Left ventricle myocardium inferior (tissue), 1 donor: ENCODE results near the gene TLR9. TPM values are rescaled to one million over a fixed set of nuclear protein-coding genes. Genes with fewer than 3 reads are reported as not detected.
A peak's percentile ranks its signal among the peaks of the same experiment; 100 is the strongest.

Experiments used
- DNase-seq: peaks from one replicate; pipeline ENCODE4 v3.0.0-alpha.2; 2020
- H3K27ac ChIP-seq: fragments of 200-600 bp; replicated peaks from 2 replicates; pipeline ENCODE4 v1.8.0; 2021
- H3K27me3 ChIP-seq: fragments of 200-600 bp; 2 replicates; pipeline ENCODE4 v1.8.0; 2021; ENCODE audit warnings: low read depth
- H3K36me3 ChIP-seq: fragments of 200-600 bp; 2 replicates; pipeline ENCODE4 v1.8.0; 2021
- H3K4me1 ChIP-seq: fragments of 200-600 bp; 2 replicates; pipeline ENCODE4 v1.8.0; 2021
- H3K4me3 ChIP-seq: fragments of 200-600 bp; 2 replicates; pipeline ENCODE4 v1.8.0; 2021; ENCODE audit warnings: mild to moderate bottlenecking, moderate library complexity
- H3K9me3 ChIP-seq: fragments of 200-600 bp; replicated peaks from 2 replicates; pipeline ENCODE4 v1.8.0; 2021
- intact Hi-C: fragments of 100-400 bp; cut with micrococcal nuclease; formaldehyde crosslinking; loops from one replicate; pipeline ENCODE4 v1.11.0; 2022
- total RNA-seq: library from RNA; stranded (reverse); fragmentation: NEBNext Ultra II Directional; extraction: Animal tissue kit (Norgen Biotek cat#: 25700); gene quantifications from one replicate; pipeline ENCODE4 v1.2.1, GENCODE V29; 2021
- TF ChIP-seq, protein P1 (sequence below): fragments of 200-600 bp; IDR thresholded peaks from 2 replicates; pipeline ENCODE4 v1.8.0; 2021; ENCODE audit warnings: antibody characterized with exemption, mild to moderate bottlenecking, borderline replicate concordance
- donor health status: DM: no; HTN: yes; CAD: no; lungs with severe emphysema.

TLR9 gene
- total RNA-seq, 1 donor from 2014 or later = 0.66 TPM

DNA sequence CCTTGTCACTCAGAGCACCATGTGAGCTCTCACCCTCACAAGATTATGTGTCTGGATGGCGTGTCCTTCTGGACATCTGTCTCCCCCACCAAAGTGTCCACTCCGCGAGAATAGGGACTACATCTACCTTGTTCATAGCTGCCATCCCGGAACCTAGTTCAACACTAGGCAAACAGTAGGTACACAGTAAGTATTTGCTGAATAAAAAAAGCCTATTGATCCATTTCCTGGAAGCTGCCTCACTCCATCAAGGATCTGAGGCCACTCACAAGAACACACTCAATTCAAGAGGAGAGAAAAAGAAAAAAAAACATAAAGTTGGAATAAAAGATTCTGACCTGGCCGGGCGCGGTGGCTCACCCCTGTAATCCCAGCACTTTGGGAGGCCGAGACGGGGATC lies 38.7 kb downstream of the TLR9 start:
- Histone ChIP-seq H3K27ac (no peak overlapping the region), H3K27me3 (no peaks in the 10 kb centered on the region), H3K4me1 (peaks cover 53% of the 10 kb centered on the region), H3K36me3 (no peaks in the 10 kb centered on the region), H3K4me3 (no peak overlapping the region), H3K9me3 (no peaks in the 10 kb centered on the region)
- intact Hi-C loops = no loop called here
- DNase-seq = no peak
- TF ChIP-seq, protein P1, sequence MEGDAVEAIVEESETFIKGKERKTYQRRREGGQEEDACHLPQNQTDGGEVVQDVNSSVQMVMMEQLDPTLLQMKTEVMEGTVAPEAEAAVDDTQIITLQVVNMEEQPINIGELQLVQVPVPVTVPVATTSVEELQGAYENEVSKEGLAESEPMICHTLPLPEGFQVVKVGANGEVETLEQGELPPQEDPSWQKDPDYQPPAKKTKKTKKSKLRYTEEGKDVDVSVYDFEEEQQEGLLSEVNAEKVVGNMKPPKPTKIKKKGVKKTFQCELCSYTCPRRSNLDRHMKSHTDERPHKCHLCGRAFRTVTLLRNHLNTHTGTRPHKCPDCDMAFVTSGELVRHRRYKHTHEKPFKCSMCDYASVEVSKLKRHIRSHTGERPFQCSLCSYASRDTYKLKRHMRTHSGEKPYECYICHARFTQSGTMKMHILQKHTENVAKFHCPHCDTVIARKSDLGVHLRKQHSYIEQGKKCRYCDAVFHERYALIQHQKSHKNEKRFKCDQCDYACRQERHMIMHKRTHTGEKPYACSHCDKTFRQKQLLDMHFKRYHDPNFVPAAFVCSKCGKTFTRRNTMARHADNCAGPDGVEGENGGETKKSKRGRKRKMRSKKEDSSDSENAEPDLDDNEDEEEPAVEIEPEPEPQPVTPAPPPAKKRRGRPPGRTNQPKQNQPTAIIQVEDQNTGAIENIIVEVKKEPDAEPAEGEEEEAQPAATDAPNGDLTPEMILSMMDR = no peak

DNA sequence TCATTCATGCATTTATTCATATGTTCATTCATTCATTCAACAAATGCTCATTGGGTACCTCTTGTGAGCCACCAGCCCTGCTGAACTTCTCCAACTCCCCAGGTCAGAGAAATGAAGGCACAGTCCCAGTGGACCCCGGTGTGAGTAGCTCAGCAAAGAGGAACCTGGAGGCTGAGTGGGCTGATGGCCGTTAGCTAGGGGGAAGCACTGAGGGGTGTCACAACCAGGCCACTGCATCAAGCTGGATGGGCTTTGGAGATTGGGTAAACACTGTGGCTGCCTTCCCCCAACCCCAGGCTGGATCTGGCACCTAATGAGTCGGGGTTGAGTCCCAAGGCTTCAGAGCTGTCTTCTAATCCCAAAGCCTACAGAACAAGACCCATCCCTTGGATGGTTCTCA lies 39.6 kb downstream of the TLR9 start:
- intact Hi-C loops = no loop called here
- TF ChIP-seq, protein P1 = no peak
- Histone ChIP-seq H3K9me3 (no peaks in the 10 kb centered on the region), H3K36me3 (no peaks in the 10 kb centered on the region), H3K27ac (no peak overlapping the region), H3K27me3 (no peaks in the 10 kb centered on the region), H3K4me1 (peaks cover 59% of the 10 kb centered on the region), H3K4me3 (no peak overlapping the region)
- DNase-seq = no peak

DNA sequence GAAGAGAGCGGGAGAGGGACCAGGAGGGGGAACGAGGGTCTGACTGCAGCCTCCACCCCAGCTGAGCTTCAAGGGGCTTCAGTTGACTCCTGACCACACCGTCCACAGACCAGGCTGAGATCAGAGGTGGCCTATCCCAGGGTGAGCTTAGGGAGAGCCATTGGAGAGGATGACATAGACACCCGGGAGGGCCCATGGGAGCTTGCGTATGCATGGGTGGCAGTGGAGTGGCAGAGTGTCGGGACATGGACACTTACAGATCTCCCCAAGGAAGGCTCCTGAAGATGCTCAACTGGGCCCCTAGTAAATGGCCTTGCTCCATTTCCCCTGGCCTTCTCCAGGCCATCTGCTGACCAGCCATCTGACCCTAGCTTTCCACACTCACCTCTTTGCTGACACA lies 40.1 kb downstream of the TLR9 start:
- Histone ChIP-seq H3K4me3 (no peak overlapping the region), H3K9me3 (no peaks in the 10 kb centered on the region), H3K27me3 (no peaks in the 10 kb centered on the region), H3K4me1 (peaks cover 55% of the 10 kb centered on the region), H3K27ac (peak overlapping the region; percentile 87), H3K36me3 (no peaks in the 10 kb centered on the region)
- TF ChIP-seq, protein P1 = no peak
- intact Hi-C loops = no loop called here
- no peak for DNase-seq

DNA sequence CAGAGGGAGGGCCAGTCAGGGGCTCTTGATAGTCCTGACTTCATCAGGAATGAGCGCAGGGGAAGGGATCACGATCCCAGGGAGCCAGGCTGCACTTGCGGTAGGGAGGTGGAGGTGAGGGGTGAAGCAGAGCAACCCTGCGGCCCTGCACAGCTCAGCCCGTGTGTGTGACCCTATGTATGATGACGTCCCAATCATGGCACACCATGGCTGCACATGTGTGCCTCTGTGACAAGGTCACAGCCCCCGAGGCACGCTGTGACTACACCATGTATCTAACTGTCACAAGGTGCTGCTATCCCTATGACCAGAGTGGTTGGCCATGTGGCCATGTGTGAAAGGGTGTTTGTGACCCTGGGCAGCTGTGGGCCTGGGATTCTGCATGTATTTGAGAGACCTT lies 40.8 kb downstream of the TLR9 start:
- Histone ChIP-seq H3K9me3 (no peaks in the 10 kb centered on the region), H3K27me3 (no peaks in the 10 kb centered on the region), H3K36me3 (no peaks in the 10 kb centered on the region), H3K27ac (peak overlapping the region; percentile 87), H3K4me3 (no peak overlapping the region), H3K4me1 (peaks cover 48% of the 10 kb centered on the region)
- TF ChIP-seq, protein P1 = no peak
- intact Hi-C loops = no loop called here
- no peak for DNase-seq

DNA sequence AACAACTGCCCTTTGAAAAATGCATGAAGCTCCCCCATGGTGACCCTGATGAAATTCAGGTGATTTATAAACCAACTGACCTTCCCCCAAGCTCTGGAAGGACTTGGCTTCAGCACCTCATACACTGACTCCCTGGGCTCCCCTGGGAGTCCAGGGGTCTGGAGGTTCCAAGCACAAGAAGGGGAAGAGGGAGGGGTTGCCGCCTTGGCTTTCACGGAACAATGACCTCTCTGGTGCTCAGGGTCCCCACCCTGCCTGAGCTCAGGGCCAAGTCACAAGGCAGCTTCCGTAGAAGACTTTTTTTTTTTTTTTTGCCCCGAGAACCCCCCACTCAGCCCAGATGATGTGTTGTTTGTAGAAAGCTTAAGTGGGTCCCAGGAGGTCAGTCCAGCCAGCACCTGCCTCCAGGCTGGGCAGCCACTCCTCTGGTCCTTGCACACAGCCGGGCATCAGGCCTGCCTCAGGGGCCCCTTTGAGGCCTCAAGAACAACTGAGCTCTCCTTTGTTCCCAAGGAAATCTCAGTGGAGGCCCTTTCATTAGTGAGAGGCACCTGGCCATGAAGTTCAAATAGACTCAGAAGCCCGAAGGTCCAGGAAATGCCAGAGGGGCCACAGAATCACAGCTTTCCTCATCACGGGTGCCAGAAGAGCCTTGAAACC lies 41.5 kb downstream of the TLR9 start:
- TF ChIP-seq, protein P1 = no peak
- Histone ChIP-seq H3K27ac (peak overlapping the region; percentile 87), H3K36me3 (no peaks in the 10 kb centered on the region), H3K27me3 (no peaks in the 10 kb centered on the region), H3K9me3 (no peaks in the 10 kb centered on the region), H3K4me3 (no peak overlapping the region), H3K4me1 (peaks cover 42% of the 10 kb centered on the region)
- intact Hi-C loops = no loop called here
- DNase-seq = peak; percentile 46
